Bronchial epithelial cell (primary cell): ENCODE results near the gene KCP. TPM values are rescaled to one million over a fixed set of nuclear protein-coding genes. Genes with fewer than 3 reads are reported as not detected.

Experiments
- DNase-seq: peaks from one replicate; pipeline ENCODE4 v3.0.0-alpha.2; 2010; ENCODE audit warnings: low read depth
- FAIRE-seq: peaks from 2 replicates; lab custom pipeline; 2011; peaks lifted over from hg19 to GRCh38; lab: Jason Lieb, UNC
- H3K27me3 ChIP-seq: 2 replicates; pipeline ENCODE4 v1.5.1; 2011; ENCODE audit warnings: low read length; ENCODE audit not compliant: control insufficient read depth, insufficient read depth
- H3K36me3 ChIP-seq: 2 replicates; pipeline ENCODE4 v1.5.1; 2011; ENCODE audit warnings: low read length; ENCODE audit not compliant: control insufficient read depth, insufficient read depth
- H3K4me3 ChIP-seq: 2 replicates; pipeline ENCODE4 v1.5.1; 2011; ENCODE audit warnings: mild to moderate bottlenecking, low read depth, low read length, control low read depth
- CTCF ChIP-seq: IDR thresholded peaks from 2 replicates; pipeline ENCODE4 v1.5.1; 2011; ENCODE audit warnings: mild to moderate bottlenecking, moderate library complexity, low read length, control low read depth, inconsistent platforms; ENCODE audit not compliant: insufficient read depth, severe bottlenecking
- total RNA-seq: library from RNA; depleted of rRNA; stranded (reverse); fragments of >200 nt; gene quantifications from 2 replicates; pipeline ENCODE4 v1.2.1, GENCODE V29; 2014

The KCP gene
- total RNA-seq, 1 donor from 2014 or later: 0.53 TPM

- H3K36me3 ChIP-seq: no peaks in the 10 kb centered on the region
- DNase-seq: no peak
- no peak overlapping the region for H3K4me3 ChIP-seq
- no peaks in the 10 kb centered on the region for H3K27me3 ChIP-seq
- TF ChIP-seq CTCF: no peak
- FAIRE-seq: no peak
Observed at GRCh38 chr7:128846781-128847444, 63.6 kb downstream of the KCP start.

- FAIRE-seq: no peak
- no peak overlapping the region for H3K4me3 ChIP-seq
- no peak for DNase-seq
- no peaks in the 10 kb centered on the region for H3K27me3 ChIP-seq
- TF ChIP-seq CTCF: no peak
- H3K36me3 ChIP-seq: no peaks in the 10 kb centered on the region
Observed at GRCh38 chr7:128845987-128846386, 64.5 kb downstream of the KCP start.

GRCh38 chr7:128845475-128845874 lies 65.0 kb downstream of the KCP start:
- Histone ChIP-seq H3K27me3 (no peaks in the 10 kb centered on the region), H3K36me3 (no peaks in the 10 kb centered on the region), H3K4me3 (no peak overlapping the region)
- FAIRE-seq (no peak), DNase-seq (no peak)
- TF ChIP-seq CTCF: no peak

- Histone ChIP-seq H3K36me3 (no peaks in the 10 kb centered on the region), H3K27me3 (no peaks in the 10 kb centered on the region), H3K4me3 (no peak overlapping the region)
- TF ChIP-seq CTCF: no peak
- FAIRE-seq: no peak
- DNase-seq: no peak
Observed at GRCh38 chr7:128844777-128845311, 65.7 kb downstream of the KCP start.

GRCh38 chr7:128843938-128844621 lies 66.4 kb downstream of the KCP start:
- no peak for FAIRE-seq

More at GRCh38 chr7:128843938-128844621, 66.4 kb downstream of the KCP start:
- no peak for DNase-seq
- Histone ChIP-seq H3K4me3 (no peak overlapping the region), H3K36me3 (no peaks in the 10 kb centered on the region), H3K27me3 (no peaks in the 10 kb centered on the region)
- no peak for TF ChIP-seq CTCF
